Left ventricle myocardium inferior (tissue), 1 donor: ENCODE results near the gene NDUFA5. TPM values are rescaled to one million over a fixed set of nuclear protein-coding genes. Genes with fewer than 3 reads are reported as not detected.

Experiments
- DNase-seq: peaks from one replicate; pipeline ENCODE4 v3.0.0-alpha.2; 2020
- H3K27ac ChIP-seq: fragments of 200-600 bp; replicated peaks from 2 replicates; pipeline ENCODE4 v1.8.0; 2021
- H3K27me3 ChIP-seq: fragments of 200-600 bp; 2 replicates; pipeline ENCODE4 v1.8.0; 2021; ENCODE audit warnings: low read depth
- H3K36me3 ChIP-seq: fragments of 200-600 bp; 2 replicates; pipeline ENCODE4 v1.8.0; 2021
- H3K4me1 ChIP-seq: fragments of 200-600 bp; 2 replicates; pipeline ENCODE4 v1.8.0; 2021
- H3K4me3 ChIP-seq: fragments of 200-600 bp; 2 replicates; pipeline ENCODE4 v1.8.0; 2021; ENCODE audit warnings: mild to moderate bottlenecking, moderate library complexity
- H3K9me3 ChIP-seq: fragments of 200-600 bp; replicated peaks from 2 replicates; pipeline ENCODE4 v1.8.0; 2021
- CTCF ChIP-seq: fragments of 200-600 bp; IDR thresholded peaks from 2 replicates; pipeline ENCODE4 v1.8.0; 2021; ENCODE audit warnings: antibody characterized with exemption, mild to moderate bottlenecking, borderline replicate concordance
- intact Hi-C: fragments of 100-400 bp; cut with micrococcal nuclease; formaldehyde crosslinking; loops from one replicate; pipeline ENCODE4 v1.11.0; 2022
- long read RNA-seq: library from polyadenylated mRNA; unstranded; transcript quantifications from one replicate; pipeline ENCODE4 v2.0.0, GENCODE V29; 2021
- total RNA-seq: library from RNA; stranded (reverse); fragmentation: NEBNext Ultra II Directional; extraction: Animal tissue kit (Norgen Biotek cat#: 25700); gene quantifications from one replicate; pipeline ENCODE4 v1.2.1, GENCODE V29; 2021
- donor health status: DM: no; HTN: yes; CAD: no; lungs with severe emphysema.

The NDUFA5 gene
- total RNA-seq, result 378 TPM
- long read RNA-seq, full-length matches to known transcripts, result 550 of 570 reads
- long read RNA-seq, partial matches to known transcripts, result 3 of 570 reads
- long read RNA-seq, other reads (novel, unspliced or antisense), result 17 of 570 reads

DNA sequence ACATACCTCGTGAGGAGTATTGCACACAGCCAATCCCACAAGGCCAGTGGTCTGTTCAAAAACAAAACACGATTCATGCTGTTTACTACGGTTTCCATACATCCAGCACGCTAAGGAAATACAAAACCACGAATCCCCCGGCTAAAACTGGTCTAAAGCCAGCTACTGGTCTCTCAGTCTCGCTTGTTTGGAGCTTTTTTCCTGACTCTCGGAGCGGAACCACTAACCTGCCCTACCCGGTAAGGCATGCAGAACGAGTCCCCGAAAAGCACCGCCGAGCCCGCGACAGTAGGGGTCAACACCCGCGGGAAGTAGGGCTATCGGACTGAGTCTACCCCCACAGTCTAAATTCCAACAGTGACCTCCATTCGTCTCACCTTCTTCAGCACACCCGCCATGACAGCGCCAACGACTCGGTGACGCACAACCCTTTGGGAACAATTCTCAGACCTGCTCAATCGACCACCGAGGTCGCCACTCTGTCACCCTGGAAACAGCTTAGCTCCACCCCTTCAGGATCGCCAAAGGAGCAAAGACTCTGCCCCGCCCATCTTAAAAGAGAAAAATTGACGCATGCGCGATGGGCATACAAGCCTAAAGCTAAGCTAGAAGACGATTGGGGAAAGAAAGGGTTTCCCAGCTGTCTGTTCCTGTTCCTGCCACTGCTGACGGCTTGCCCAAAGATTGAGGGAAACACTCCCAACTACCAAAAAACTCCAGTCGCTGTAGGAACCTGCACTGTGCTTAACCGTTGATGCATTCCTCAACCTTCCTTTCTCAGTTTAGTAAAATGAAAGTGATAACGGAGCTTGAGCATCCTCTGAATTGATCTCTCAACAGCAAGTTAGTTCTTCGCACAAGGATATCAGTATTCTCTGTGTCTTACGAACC lies at the start of gene NDUFA5:
Gene NDUFA5 (minus strand): TSS at position 421 of the 891 bp plus-strand sequence. CDS start 23 bp downstream, at position 398.
- peak; percentile 95 for DNase-seq
- Histone ChIP-seq H3K27me3 (no peaks in the 10 kb centered on the region), H3K36me3 (peaks cover 21% of the 10 kb centered on the region), H3K9me3 (no peaks in the 10 kb centered on the region), H3K4me3 (peak within 1 kb of the TSS; percentile 78), H3K27ac (peak within 1 kb of the TSS; percentile 93), H3K4me1 (peaks cover 55% of the 10 kb centered on the region)
- intact Hi-C loops, result no loop called here
- no peak for TF ChIP-seq CTCF

GRCh38 chr7:123604739-123605138 lies 47.1 kb upstream of the NDUFA5 start:
- peaks cover 32% of the 10 kb centered on the region for H3K4me1 ChIP-seq

DNA sequence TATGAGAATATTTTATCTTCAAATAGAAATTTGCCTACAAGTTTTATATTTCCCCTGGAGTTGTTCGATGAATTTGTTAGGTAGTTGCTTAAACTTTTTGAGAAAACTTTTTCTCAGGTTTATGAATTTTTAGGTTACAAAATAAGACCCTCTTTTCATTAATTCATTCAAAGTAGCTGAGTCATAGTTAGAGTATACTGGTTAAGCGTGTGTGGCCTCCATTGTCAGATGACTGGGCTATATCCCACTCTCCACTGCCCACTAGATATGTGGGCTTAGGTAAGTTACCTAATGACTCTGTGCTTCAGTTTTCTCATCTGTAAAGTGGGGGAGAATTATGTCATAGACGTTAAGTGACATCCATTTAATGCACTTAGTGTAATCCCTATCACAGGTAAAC lies 45.0 kb upstream of the NDUFA5 start:
- peak overlapping the region; percentile 62 for H3K4me3 ChIP-seq
- no peaks in the 10 kb centered on the region for H3K9me3 ChIP-seq
- peak overlapping the region; percentile 82 for H3K27ac ChIP-seq
- DNase-seq, result no peak
- intact Hi-C loops, result no loop called here
- no peaks in the 10 kb centered on the region for H3K27me3 ChIP-seq
- peaks cover 18% of the 10 kb centered on the region for H3K4me1 ChIP-seq
- H3K36me3 ChIP-seq, result no peaks in the 10 kb centered on the region
- no peak for TF ChIP-seq CTCF

More at GRCh38 chr7:123604739-123605138, 47.1 kb upstream of the NDUFA5 start:
- Histone ChIP-seq H3K36me3 (no peaks in the 10 kb centered on the region), H3K4me3 (peak overlapping the region; percentile 62), H3K9me3 (no peaks in the 10 kb centered on the region), H3K27me3 (no peaks in the 10 kb centered on the region), H3K27ac (no peak overlapping the region)
- DNase-seq, result no peak
- no peak for TF ChIP-seq CTCF
- intact Hi-C loops, result no loop called here

DNA sequence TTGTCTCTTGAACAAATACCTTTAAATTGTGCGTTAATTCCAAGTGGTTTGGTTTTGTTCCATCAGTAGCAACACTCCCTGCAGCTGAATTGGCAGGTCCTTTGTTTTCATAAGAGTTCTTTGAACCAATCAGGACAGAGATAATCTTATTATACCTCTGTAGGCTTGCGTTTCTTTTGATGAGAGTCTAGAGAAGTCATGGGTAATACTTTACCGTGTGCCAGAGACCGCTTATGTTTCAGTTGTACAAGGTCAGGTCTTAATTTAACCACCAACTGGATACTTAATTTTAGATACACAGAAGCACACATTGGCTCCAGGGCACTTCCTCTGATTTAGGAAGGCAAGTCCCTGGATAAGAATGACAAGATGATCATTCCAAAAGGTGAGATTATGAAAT lies 43.9 kb upstream of the NDUFA5 start, which contains the start of gene ASB15:
Gene ASB15 (plus strand): TSS at position 292 of the 400 bp plus-strand sequence. CDS start 12,682 bp downstream, outside the sequence.
- Histone ChIP-seq H3K4me1 (peaks cover 14% of the 10 kb centered on the region), H3K4me3 (peak within 1 kb of the TSS; percentile 62), H3K9me3 (no peaks in the 10 kb centered on the region), H3K36me3 (no peaks in the 10 kb centered on the region), H3K27me3 (no peaks in the 10 kb centered on the region), H3K27ac (peak within 1 kb of the TSS; percentile 82)
- TF ChIP-seq CTCF, result no peak
- intact Hi-C loops, result no loop called here
- no peak for DNase-seq

GRCh38 chr7:123600876-123601275 lies 43.3 kb upstream of the NDUFA5 start:
- peaks cover 14% of the 10 kb centered on the region for H3K4me1 ChIP-seq
- DNase-seq, result no peak
- no peak for TF ChIP-seq CTCF
- no peaks in the 10 kb centered on the region for H3K36me3 ChIP-seq
- no peaks in the 10 kb centered on the region for H3K9me3 ChIP-seq
- H3K4me3 ChIP-seq, result peak overlapping the region; percentile 62
- H3K27ac ChIP-seq, result peak overlapping the region; percentile 82
- no peaks in the 10 kb centered on the region for H3K27me3 ChIP-seq
- intact Hi-C loops, result no loop called here
